ENCODE results near the gene MRPL33. TPM values are rescaled to one million over a fixed set of nuclear protein-coding genes. Genes with fewer than 3 reads are reported as not detected.

The MRPL33 gene
- total and polyA plus RNA-seq, 2 of the 13 experiments (the other 11 are each of a cell fraction or from before 2014, with no cell fraction given): 69.7 to 218 TPM

DNA sequence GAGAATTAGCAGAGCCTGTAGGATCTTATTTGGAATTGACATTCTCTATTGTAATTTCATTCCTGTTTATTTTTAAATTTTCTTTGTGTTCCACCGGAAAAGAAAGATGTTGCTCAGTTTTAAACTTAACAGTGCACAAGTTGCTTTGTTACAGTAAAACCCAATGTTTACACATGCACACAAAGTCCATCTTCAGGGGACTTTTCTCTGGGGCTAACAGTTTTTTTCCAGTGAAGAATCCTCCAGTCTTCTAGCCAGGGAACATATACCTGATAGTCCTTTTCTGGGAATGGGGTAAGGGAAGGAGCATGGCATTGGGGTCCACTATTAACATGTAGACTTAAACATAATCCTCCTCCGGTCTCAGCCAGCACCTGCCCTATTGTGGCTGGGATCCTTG is 25.2 kb upstream of the MRPL33 start (continued):
- TF ChIP-seq, protein P1, sequence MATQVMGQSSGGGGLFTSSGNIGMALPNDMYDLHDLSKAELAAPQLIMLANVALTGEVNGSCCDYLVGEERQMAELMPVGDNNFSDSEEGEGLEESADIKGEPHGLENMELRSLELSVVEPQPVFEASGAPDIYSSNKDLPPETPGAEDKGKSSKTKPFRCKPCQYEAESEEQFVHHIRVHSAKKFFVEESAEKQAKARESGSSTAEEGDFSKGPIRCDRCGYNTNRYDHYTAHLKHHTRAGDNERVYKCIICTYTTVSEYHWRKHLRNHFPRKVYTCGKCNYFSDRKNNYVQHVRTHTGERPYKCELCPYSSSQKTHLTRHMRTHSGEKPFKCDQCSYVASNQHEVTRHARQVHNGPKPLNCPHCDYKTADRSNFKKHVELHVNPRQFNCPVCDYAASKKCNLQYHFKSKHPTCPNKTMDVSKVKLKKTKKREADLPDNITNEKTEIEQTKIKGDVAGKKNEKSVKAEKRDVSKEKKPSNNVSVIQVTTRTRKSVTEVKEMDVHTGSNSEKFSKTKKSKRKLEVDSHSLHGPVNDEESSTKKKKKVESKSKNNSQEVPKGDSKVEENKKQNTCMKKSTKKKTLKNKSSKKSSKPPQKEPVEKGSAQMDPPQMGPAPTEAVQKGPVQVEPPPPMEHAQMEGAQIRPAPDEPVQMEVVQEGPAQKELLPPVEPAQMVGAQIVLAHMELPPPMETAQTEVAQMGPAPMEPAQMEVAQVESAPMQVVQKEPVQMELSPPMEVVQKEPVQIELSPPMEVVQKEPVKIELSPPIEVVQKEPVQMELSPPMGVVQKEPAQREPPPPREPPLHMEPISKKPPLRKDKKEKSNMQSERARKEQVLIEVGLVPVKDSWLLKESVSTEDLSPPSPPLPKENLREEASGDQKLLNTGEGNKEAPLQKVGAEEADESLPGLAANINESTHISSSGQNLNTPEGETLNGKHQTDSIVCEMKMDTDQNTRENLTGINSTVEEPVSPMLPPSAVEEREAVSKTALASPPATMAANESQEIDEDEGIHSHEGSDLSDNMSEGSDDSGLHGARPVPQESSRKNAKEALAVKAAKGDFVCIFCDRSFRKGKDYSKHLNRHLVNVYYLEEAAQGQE (IDR thresholded peaks at IDR 0.05; ENCODE audit: borderline replicate concordance in 1 of 2, low read depth in 1 of 2, low read length in 2 of 2): peak in 1 of 2 experiments; percentile 30; a peak in 1 of 4 replicates
- peak; percentile 25; the same call in 1 of the 2 replicates for TF ChIP-seq ZNF331 (CRISPR knock-in tag; IDR thresholded peaks at IDR 0.05)
- peak; percentile 82 for TF ChIP-seq SOX13 (IDR thresholded peaks at IDR 0.05)
- TF ChIP-seq SOX13 (CRISPR knock-in tag; conservative IDR thresholded peaks at IDR 0.05 in 1 of 2, IDR thresholded peaks at IDR 0.05 in 1 of 2): peak in 1 of 2 experiments; percentile 96; a peak in 2 of 4 replicates
- no peak for TF ChIP-seq ZZZ3 (CRISPR knock-in tag; IDR thresholded peaks at IDR 0.05; ENCODE audit: borderline replicate concordance)
- peak; percentile 76 for TF ChIP-seq ELF3 (CRISPR knock-in tag; IDR thresholded peaks at IDR 0.05)
- no peak for TF ChIP-seq ZNF383 (CRISPR knock-in tag; IDR thresholded peaks at IDR 0.05; ENCODE audit: borderline replicate concordance)
- TF ChIP-seq HDAC1 (CRISPR knock-in tag; IDR thresholded peaks at IDR 0.05): peak; percentile 57; the same call in 1 of the 2 replicates
- TF ChIP-seq FOXP1 (IDR thresholded peaks at IDR 0.05): no peak
- peak; percentile 89 for TF ChIP-seq FOXP1 (CRISPR knock-in tag; IDR thresholded peaks at IDR 0.05)
- TF ChIP-seq PITX1 (CRISPR knock-in tag; IDR thresholded peaks at IDR 0.05): peak; percentile 47; the same call in 1 of the 2 replicates
- peak; percentile 78; the same call in 1 of the 2 replicates for TF ChIP-seq RCOR2 (CRISPR knock-in tag; IDR thresholded peaks at IDR 0.05)
- TF ChIP-seq ZNF850 (CRISPR knock-in tag; conservative IDR thresholded peaks at IDR 0.05): 0 out of 2 replicates have a peak, but pooled peaks have one; percentile 16
- TF ChIP-seq RXRA (CRISPR knock-in tag; IDR thresholded peaks at IDR 0.05): no peak
- TF ChIP-seq ISL2 (CRISPR knock-in tag; IDR thresholded peaks at IDR 0.05): peak; percentile 53; the same call in 1 of the 2 replicates
- TF ChIP-seq KDM1A (CRISPR knock-in tag; IDR thresholded peaks at IDR 0.05): no peak
- no peak for TF ChIP-seq ZNF414 (CRISPR knock-in tag; IDR thresholded peaks at IDR 0.05)
- no peak for TF ChIP-seq SSRP1 (CRISPR knock-in tag; IDR thresholded peaks at IDR 0.05)
- TF ChIP-seq, protein P2, sequence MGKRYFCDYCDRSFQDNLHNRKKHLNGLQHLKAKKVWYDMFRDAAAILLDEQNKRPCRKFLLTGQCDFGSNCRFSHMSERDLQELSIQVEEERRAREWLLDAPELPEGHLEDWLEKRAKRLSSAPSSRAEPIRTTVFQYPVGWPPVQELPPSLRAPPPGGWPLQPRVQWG (CRISPR knock-in tag; IDR thresholded peaks at IDR 0.05; ENCODE audit: borderline replicate concordance, low read depth): no peak
- TF ChIP-seq PCBP2 (optimal IDR thresholded peaks at IDR 0.05; ENCODE audit: low read depth, low read length, poor library complexity, severe bottlenecking): no peak
- TF ChIP-seq, protein P3, sequence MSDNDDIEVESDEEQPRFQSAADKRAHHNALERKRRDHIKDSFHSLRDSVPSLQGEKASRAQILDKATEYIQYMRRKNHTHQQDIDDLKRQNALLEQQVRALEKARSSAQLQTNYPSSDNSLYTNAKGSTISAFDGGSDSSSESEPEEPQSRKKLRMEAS (IDR thresholded peaks at IDR 0.05): 0 out of 2 replicates have a peak, but pooled peaks have one; percentile 16
- TF ChIP-seq KDM3A (CRISPR knock-in tag; IDR thresholded peaks at IDR 0.05; ENCODE audit: low read depth): 0 out of 2 replicates have a peak, but pooled peaks have one; percentile 26
- TF ChIP-seq, protein P4, sequence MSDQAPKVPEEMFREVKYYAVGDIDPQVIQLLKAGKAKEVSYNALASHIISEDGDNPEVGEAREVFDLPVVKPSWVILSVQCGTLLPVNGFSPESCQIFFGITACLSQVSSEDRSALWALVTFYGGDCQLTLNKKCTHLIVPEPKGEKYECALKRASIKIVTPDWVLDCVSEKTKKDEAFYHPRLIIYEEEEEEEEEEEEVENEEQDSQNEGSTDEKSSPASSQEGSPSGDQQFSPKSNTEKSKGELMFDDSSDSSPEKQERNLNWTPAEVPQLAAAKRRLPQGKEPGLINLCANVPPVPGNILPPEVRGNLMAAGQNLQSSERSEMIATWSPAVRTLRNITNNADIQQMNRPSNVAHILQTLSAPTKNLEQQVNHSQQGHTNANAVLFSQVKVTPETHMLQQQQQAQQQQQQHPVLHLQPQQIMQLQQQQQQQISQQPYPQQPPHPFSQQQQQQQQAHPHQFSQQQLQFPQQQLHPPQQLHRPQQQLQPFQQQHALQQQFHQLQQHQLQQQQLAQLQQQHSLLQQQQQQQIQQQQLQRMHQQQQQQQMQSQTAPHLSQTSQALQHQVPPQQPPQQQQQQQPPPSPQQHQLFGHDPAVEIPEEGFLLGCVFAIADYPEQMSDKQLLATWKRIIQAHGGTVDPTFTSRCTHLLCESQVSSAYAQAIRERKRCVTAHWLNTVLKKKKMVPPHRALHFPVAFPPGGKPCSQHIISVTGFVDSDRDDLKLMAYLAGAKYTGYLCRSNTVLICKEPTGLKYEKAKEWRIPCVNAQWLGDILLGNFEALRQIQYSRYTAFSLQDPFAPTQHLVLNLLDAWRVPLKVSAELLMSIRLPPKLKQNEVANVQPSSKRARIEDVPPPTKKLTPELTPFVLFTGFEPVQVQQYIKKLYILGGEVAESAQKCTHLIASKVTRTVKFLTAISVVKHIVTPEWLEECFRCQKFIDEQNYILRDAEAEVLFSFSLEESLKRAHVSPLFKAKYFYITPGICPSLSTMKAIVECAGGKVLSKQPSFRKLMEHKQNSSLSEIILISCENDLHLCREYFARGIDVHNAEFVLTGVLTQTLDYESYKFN (CRISPR knock-in tag; conservative IDR thresholded peaks at IDR 0.05): peak; percentile 99
